ENCODE measurements around the gene DAB2IP.
A peak's percentile ranks its signal among the peaks of the same experiment; 100 is the strongest.

DAB2IP gene

DNA sequence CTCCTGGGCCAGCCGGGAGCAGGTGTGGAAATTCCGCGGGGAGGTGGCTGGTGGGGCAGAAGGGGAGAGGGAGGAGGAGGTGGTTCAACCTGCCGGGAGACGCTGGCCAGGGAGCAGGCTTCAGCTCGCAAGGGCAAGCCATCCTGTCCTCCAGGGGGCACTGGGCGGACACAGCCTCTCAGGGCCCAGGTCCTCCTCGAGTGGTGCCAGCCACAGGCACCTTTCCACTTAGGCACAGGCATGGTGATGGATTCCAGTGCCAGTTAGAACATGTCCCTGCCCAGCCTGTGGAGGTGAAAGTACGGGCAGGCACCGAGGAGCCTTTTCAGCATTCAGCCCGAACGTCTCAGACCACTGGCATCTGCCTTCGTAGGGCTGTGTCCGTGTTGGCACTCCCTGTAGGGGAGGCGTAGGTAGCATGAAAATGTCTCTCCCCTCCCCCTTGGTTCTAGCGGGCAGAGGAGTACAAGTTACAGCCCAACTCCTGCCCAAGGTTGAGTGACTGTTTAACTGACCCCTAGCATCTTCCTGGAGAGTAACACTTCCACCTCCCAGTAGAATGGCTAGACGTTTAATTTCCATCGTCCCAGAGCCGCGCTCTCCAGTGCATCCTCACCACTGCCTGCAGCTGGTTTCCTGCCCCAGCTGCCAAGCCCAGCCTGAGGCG, 48.9 kb downstream of the DAB2IP start:
- no peak overlapping the region for H3K27ac ChIP-seq (ENCODE audit: low read length)
- peak overlapping the region; percentile 70; the same call in 1 of the 2 replicates for H3K4me3 ChIP-seq (ENCODE audit: low read length)
- WGBS (ENCODE audit: insufficient coverage, insufficient read length), result no CpG with 5 or more reads among the region's 21 CpGs
- no peaks in the 10 kb centered on the region for H3K27me3 ChIP-seq (ENCODE audit: control insufficient read depth, insufficient read depth, low read length)
- H3K36me3 ChIP-seq (ENCODE audit: control insufficient read depth, insufficient read depth, low read length), result no peaks in the 10 kb centered on the region
- H3K4me1 ChIP-seq (ENCODE audit: control insufficient read depth, insufficient read depth, low read length), result peaks cover 2% of the 10 kb centered on the region; the same call in 1 of the 2 replicates
- H3K9me3 ChIP-seq (ENCODE audit: control insufficient read depth, insufficient read depth, low read length), result no peaks in the 10 kb centered on the region
- DNase-seq (ENCODE audit: low read depth, low spot score), result no peak

DNA sequence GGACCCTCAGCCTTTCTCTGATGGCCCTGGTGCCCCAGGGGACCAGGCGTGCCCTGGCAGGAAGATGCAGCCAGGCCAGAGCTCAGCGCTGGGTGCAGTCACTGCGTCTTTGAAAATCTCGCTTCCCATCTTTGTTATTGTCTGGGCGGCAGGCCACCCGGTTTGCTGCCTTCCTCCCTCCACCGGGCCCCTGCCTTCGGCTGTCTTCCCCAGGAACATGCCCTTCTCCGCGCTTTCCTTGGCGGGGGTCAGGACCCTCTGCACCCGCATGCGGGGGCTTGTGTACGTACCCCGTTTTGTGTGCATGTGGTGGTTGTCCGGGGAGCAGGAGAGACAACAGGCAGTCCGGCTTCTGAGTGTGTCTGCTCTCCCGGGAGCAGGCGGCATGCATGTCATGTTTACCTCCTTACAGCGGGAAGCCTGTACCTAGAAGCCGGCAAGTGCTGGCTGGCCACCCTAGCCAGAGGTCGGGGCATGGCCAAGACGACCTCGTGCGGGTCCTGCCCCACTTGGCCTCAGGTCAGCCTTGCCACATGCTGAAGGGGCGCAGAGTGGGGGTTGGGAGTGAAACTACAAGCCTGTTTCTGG, 49.5 kb downstream of the DAB2IP start:
- no peak for DNase-seq (ENCODE audit: low read depth, low spot score)
- Histone ChIP-seq H3K27me3 (ENCODE audit: control insufficient read depth, insufficient read depth, low read length) (no peaks in the 10 kb centered on the region), H3K36me3 (ENCODE audit: control insufficient read depth, insufficient read depth, low read length) (no peaks in the 10 kb centered on the region), H3K4me3 (ENCODE audit: low read length) (no peak overlapping the region), H3K4me1 (ENCODE audit: control insufficient read depth, insufficient read depth, low read length) (peaks cover 2% of the 10 kb centered on the region; the same call in 1 of the 2 replicates), H3K27ac (ENCODE audit: low read length) (no peak overlapping the region), H3K9me3 (ENCODE audit: control insufficient read depth, insufficient read depth, low read length) (no peaks in the 10 kb centered on the region)
- WGBS (ENCODE audit: insufficient coverage, insufficient read length), result no CpG with 5 or more reads among the region's 26 CpGs

DNA sequence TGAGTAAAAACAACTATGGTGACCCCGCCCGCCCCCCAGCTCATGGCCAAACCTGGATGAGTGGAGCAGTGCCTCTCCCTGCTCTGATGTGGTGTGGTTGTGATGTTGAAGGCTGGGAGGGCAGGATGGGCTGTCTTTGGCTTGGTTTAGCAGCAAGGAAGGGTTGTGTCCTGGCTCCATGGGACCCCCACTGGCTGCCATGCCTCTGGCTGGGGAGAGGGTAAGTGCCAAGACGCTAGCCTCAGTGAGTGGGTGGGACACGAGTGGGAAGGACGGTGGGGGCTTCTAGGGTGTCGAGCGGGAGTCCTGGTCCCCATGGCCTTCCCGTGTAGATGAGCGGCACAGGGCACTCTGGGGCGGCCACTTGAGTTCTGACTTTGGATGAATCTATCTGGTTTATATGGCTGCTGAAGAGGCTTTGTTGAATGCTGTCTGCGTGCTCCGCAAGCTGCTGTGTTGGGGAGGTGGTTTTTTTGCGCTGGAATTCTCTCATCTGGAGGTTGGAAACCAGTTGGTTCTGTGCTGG, 50.4 kb downstream of the DAB2IP start:
- Histone ChIP-seq H3K9me3 (ENCODE audit: control insufficient read depth, insufficient read depth, low read length) (no peaks in the 10 kb centered on the region), H3K36me3 (ENCODE audit: control insufficient read depth, insufficient read depth, low read length) (no peaks in the 10 kb centered on the region), H3K27me3 (ENCODE audit: control insufficient read depth, insufficient read depth, low read length) (no peaks in the 10 kb centered on the region), H3K4me3 (ENCODE audit: low read length) (no peak overlapping the region), H3K27ac (ENCODE audit: low read length) (no peak overlapping the region), H3K4me1 (ENCODE audit: control insufficient read depth, insufficient read depth, low read length) (peaks cover 2% of the 10 kb centered on the region; the same call in 1 of the 2 replicates)
- no CpG with 5 or more reads among the region's 13 CpGs for WGBS (ENCODE audit: insufficient coverage, insufficient read length)
- DNase-seq (ENCODE audit: low read depth, low spot score), result no peak

DNA sequence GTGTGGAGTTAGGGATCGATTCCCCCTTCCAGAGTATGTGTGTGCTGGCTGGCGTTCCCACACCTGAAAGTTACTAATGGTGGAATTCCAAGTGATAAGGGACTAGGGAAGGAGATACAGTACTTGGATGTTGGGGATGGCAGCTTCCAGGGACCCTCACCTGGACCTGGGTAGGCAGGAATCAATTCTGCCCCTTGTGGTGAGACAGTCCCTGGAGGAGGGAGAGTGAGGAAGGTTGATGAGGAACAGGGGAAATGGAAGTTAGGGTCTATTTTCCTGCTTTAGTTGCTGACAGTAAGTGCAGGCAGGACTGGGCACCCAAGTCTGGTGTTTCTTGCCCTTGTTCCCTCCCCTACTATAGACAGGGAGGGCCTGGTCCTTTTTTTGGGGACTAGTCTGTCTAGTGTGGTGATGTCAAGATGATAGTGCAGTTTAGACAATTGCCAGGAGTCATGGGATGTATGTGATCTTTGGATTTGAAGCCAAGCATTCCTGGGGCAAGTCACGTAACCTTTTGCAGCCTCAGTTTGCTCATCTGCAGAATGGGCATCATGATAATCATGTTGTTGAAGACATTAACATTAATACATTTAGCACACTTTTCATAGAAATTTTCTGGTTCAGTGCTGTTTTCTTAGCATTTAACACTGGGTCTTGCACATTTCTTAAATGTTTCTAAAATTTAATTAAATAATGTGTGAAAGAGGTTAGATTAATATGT, 51.7 kb downstream of the DAB2IP start:
- H3K27me3 ChIP-seq (ENCODE audit: control insufficient read depth, insufficient read depth, low read length), result no peaks in the 10 kb centered on the region
- H3K4me1 ChIP-seq (ENCODE audit: control insufficient read depth, insufficient read depth, low read length), result peaks cover 2% of the 10 kb centered on the region; the same call in 1 of the 2 replicates
- WGBS (ENCODE audit: insufficient coverage, insufficient read length), result no CpG with 5 or more reads among the region's 3 CpGs
- H3K4me3 ChIP-seq (ENCODE audit: low read length), result no peak overlapping the region
- H3K36me3 ChIP-seq (ENCODE audit: control insufficient read depth, insufficient read depth, low read length), result no peaks in the 10 kb centered on the region
- H3K9me3 ChIP-seq (ENCODE audit: control insufficient read depth, insufficient read depth, low read length), result no peaks in the 10 kb centered on the region
- no peak for DNase-seq (ENCODE audit: low read depth, low spot score)
- H3K27ac ChIP-seq (ENCODE audit: low read length), result no peak overlapping the region

DNA sequence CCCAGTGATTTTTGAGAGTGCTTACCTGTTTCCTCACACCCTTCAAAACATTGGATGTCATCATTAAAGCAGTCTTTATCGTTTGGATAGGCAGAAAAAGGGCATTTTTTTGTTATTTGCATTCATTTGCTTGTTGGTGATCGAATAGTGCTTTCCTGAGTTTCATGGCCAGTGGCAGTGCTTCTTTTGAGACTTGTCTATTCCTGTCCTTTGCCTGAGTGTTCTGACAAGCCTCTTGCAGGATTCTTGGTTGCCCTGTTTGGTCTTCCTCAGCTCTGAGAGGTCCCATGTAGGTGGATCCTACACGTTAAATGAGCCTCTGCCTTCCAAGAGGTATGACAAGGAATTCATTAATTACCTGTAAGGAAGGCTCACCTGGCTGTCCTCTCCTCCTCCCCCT, 52.8 kb downstream of the DAB2IP start:
- Histone ChIP-seq H3K27me3 (ENCODE audit: control insufficient read depth, insufficient read depth, low read length) (no peaks in the 10 kb centered on the region), H3K36me3 (ENCODE audit: control insufficient read depth, insufficient read depth, low read length) (no peaks in the 10 kb centered on the region), H3K9me3 (ENCODE audit: control insufficient read depth, insufficient read depth, low read length) (no peaks in the 10 kb centered on the region), H3K4me1 (ENCODE audit: control insufficient read depth, insufficient read depth, low read length) (peaks cover 2% of the 10 kb centered on the region; the same call in 1 of the 2 replicates), H3K4me3 (ENCODE audit: low read length) (no peak overlapping the region), H3K27ac (ENCODE audit: low read length) (no peak overlapping the region)
- DNase-seq (ENCODE audit: low read depth, low spot score), result no peak
- no CpG with 5 or more reads among the region's 3 CpGs for WGBS (ENCODE audit: insufficient coverage, insufficient read length)

DNA sequence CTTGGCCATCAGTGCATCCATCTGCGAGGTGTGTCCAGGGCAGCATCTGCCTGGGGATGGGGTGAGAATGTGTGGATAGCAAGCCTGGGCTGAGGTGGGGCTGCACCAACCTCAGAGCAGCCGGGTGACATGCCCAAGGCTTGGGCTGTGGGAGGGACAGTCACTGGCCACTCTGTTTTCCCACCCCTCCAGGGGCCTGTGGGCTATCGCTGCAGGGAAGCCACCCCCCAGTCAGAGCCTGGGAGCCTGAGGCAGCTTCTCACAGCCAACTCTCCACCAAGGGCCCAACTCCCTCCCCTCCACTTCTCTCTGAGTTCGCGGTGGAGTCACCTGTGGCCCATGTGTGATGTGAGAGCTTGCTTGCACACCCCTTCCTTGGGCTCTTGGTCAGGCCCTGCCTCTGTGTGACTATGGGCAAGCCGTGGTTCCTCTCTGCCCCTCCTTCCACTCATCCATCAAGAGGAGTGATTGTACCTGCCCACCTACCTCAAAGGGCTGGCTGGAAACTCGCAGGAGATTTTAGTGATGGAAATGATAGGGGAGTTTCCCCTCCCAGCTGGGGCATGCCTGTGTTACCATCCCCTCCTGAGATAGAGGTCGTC, 54.8 kb downstream of the DAB2IP start:
- WGBS (ENCODE audit: insufficient coverage, insufficient read length), result no CpG with 5 or more reads among the region's 8 CpGs

DNA sequence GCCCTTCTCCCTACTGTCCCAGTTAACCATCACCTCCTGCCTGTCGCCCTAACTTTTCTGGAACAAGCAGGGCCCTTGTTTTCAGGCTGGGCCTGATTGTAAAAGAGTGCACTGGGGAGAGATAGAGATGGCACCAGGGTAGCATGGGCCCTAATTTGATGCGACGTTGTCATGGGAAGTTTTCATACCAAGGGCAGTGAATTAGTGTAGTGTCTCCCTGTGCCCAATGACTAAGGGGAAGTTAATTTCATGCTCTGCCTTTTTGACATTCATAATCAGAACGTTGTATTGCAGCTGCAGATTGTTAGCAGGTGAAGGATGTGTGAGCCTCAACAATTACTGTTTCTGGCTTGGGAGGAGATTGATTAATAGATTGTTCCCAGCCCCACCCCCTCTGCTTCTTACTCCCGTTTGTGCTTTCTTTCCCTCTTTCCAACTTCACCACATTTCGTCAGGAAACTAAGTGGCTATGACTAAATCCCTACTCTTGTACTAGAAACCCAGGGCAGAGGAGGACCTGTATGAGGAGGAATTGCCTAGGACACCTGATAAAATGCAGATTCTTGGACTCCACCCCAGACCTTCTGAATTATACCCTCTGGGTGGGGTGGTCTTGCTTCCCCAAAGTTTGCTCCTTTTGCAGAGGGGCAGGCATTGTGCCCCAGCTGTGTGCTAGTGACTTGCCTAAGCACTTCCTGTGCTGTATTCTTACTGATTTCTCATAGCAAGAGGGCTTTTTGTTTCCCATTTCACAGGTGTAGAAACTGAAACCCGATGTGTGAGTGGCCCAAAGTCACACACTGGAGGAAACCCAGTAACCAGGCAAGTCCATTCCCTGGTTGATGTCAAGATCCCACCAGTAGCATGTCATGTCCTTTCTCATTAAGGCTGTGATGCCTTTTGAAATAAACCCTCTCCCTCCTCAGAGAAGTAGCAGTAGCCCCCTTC, 56.3 kb downstream of the DAB2IP start:
- H3K27me3 ChIP-seq (ENCODE audit: control insufficient read depth, insufficient read depth, low read length), result no peaks in the 10 kb centered on the region
- H3K4me1 ChIP-seq (ENCODE audit: control insufficient read depth, insufficient read depth, low read length), result no peaks in the 10 kb centered on the region
- H3K4me3 ChIP-seq (ENCODE audit: low read length), result no peak overlapping the region
- no CpG with 5 or more reads among the region's 7 CpGs for WGBS (ENCODE audit: insufficient coverage, insufficient read length)
- no peak for DNase-seq (ENCODE audit: low read depth, low spot score)
- H3K36me3 ChIP-seq (ENCODE audit: control insufficient read depth, insufficient read depth, low read length), result no peaks in the 10 kb centered on the region
- no peak overlapping the region for H3K27ac ChIP-seq (ENCODE audit: low read length)
- no peaks in the 10 kb centered on the region for H3K9me3 ChIP-seq (ENCODE audit: control insufficient read depth, insufficient read depth, low read length)

More for the DNA sequence above, 54.8 kb downstream of the DAB2IP start:
- Histone ChIP-seq H3K9me3 (ENCODE audit: control insufficient read depth, insufficient read depth, low read length) (no peaks in the 10 kb centered on the region), H3K4me1 (ENCODE audit: control insufficient read depth, insufficient read depth, low read length) (no peaks in the 10 kb centered on the region), H3K36me3 (ENCODE audit: control insufficient read depth, insufficient read depth, low read length) (no peaks in the 10 kb centered on the region), H3K27me3 (ENCODE audit: control insufficient read depth, insufficient read depth, low read length) (no peaks in the 10 kb centered on the region), H3K27ac (ENCODE audit: low read length) (no peak overlapping the region), H3K4me3 (ENCODE audit: low read length) (no peak overlapping the region)
- DNase-seq (ENCODE audit: low read depth, low spot score), result no peak

DNA sequence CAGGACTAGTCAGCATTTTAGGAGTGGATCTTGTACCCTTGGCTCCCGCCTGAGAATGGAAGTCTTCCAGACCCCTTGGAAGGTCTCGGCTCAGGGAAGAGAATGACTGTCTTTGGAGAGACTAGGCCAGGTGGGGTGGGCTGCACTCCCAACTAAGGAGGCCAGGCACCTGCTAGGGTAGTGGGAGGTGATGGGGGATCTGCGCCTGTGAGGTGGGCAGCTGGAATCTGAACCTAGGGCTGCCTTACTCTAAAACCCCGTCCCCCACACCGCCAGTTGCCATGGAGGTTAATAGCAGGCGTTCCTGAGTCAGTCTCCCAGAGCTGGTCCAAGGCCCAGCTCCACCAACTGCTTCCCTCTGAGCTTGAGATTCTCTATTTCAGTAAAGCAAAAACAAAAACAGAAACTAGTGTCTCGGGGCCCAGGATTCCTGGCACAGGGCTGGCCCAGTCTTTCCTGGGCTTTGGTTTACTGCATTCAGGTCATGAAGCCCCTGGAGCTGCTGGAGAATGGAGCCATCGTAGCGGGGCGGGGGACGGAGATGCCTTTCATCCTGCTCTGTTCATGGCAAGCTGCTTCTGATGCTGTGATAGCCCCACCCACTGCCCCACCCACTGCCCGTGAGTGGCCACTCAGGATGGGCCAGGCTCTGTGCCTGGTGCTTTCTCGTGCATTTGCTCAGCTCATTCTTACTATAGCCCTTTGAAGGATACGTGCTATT, 57.5 kb downstream of the DAB2IP start:
- no peaks in the 10 kb centered on the region for H3K27me3 ChIP-seq (ENCODE audit: control insufficient read depth, insufficient read depth, low read length)
- H3K36me3 ChIP-seq (ENCODE audit: control insufficient read depth, insufficient read depth, low read length), result no peaks in the 10 kb centered on the region
- H3K9me3 ChIP-seq (ENCODE audit: control insufficient read depth, insufficient read depth, low read length), result no peaks in the 10 kb centered on the region
- WGBS (ENCODE audit: insufficient coverage, insufficient read length), result no CpG with 5 or more reads among the region's 14 CpGs
- no peak for DNase-seq (ENCODE audit: low read depth, low spot score)
- H3K4me3 ChIP-seq (ENCODE audit: low read length), result no peak overlapping the region
- H3K4me1 ChIP-seq (ENCODE audit: control insufficient read depth, insufficient read depth, low read length), result no peaks in the 10 kb centered on the region
- H3K27ac ChIP-seq (ENCODE audit: low read length), result no peak overlapping the region

DNA sequence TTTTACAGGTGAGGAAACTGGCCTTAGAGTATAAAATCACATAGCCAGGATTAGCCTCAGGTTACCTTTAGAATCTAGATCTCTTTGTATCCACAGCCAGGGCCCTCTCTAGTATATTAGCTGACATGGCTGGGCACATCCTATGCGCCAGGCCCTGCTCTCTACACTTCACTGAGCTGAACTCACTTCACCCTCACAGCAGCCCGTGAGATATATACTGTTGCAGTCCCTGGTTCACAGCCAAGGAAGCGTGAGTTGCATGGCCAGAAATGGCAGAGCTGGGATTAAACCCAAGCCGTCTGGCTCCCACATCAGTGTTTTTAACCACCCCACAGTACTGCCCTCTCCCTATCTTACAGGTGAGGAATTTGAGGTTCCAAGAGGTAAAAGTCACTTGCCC, 58.4 kb downstream of the DAB2IP start:
- Histone ChIP-seq H3K27ac (ENCODE audit: low read length) (no peak overlapping the region), H3K4me1 (ENCODE audit: control insufficient read depth, insufficient read depth, low read length) (no peaks in the 10 kb centered on the region), H3K4me3 (ENCODE audit: low read length) (no peak overlapping the region), H3K9me3 (ENCODE audit: control insufficient read depth, insufficient read depth, low read length) (no peaks in the 10 kb centered on the region), H3K36me3 (ENCODE audit: control insufficient read depth, insufficient read depth, low read length) (no peaks in the 10 kb centered on the region), H3K27me3 (ENCODE audit: control insufficient read depth, insufficient read depth, low read length) (no peaks in the 10 kb centered on the region)
- no peak for DNase-seq (ENCODE audit: low read depth, low spot score)
- WGBS (ENCODE audit: insufficient coverage, insufficient read length), result no CpG with 5 or more reads among the region's 4 CpGs
